Measurements from ENCODE around the gene PICK1.

DNA sequence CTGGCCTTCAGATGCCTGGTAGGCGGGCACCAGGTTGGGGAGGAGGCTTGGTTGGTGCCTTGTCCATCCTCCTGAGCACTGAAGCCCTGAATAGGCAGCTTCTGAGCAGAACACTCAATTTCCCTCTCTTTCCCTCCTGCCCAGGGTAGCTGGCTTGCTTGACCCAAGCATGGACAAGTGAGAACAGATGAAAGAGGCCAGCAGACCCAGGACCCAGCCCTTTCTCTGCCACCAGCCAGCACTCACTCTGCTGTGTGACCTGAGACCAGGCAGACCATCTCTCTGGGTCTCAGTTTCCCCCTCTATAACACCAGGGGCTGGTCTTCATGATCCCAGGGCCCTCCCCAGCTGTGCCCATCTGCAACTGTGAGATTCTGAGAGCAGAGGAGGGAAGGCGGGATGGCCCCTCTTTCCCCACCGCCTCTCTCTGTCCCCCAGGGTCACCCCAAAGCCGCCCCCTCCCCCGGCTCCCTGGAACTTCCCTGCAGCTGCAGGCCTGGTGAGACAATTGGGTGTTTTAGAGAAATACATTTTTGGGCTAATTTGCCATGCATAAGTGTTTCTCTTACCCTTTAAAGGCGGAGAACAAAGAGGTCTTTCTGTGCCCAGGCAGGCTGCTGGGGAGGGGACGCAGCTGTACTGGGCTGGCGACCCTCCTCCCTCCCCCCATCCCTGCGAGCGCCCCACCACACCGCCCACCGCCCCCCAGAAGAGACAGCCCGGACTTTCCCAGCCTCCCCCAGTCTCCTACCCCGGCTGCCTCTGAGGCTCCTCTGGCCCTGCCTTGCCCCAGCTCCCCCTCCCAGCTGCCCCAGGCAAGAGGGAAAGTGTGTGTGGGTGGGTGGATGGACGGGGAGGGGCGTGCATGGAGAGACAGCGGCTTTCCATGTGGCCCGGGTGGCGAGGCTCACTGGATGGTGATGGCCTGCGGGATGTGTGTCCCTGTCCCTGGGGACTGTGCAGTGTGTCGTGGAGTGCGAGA is 30.8 kb upstream of the PICK1 start:
- TF ChIP-seq, protein P1, sequence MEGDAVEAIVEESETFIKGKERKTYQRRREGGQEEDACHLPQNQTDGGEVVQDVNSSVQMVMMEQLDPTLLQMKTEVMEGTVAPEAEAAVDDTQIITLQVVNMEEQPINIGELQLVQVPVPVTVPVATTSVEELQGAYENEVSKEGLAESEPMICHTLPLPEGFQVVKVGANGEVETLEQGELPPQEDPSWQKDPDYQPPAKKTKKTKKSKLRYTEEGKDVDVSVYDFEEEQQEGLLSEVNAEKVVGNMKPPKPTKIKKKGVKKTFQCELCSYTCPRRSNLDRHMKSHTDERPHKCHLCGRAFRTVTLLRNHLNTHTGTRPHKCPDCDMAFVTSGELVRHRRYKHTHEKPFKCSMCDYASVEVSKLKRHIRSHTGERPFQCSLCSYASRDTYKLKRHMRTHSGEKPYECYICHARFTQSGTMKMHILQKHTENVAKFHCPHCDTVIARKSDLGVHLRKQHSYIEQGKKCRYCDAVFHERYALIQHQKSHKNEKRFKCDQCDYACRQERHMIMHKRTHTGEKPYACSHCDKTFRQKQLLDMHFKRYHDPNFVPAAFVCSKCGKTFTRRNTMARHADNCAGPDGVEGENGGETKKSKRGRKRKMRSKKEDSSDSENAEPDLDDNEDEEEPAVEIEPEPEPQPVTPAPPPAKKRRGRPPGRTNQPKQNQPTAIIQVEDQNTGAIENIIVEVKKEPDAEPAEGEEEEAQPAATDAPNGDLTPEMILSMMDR (optimal IDR thresholded peaks at IDR 0.05 in 1 of 3, IDR thresholded peaks at IDR 0.05 in 1 of 3, conservative IDR thresholded peaks at IDR 0.05 in 1 of 3; ENCODE audit: extremely low read depth in 1 of 3, insufficient read depth in 2 of 3, low read length in 3 of 3), result no peak
- no peak for TF ChIP-seq EZH2 (IDR thresholded peaks at IDR 0.05; ENCODE audit: low read length)

All from keratinocyte (primary cell).